Brain microvascular endothelial cell (primary cell): ENCODE results near the gene SRRT.

Source experiments
- DNase-seq: peaks from one replicate; pipeline ENCODE4 v3.0.0-alpha.2; 2020
- H3K27ac ChIP-seq: fragments of 250-450 bp; sonication (Bioruptor Pico); 2 replicates; pipeline ENCODE4 v1.5.1; 2020; ENCODE audit warnings: mild to moderate bottlenecking, moderate library complexity
- H3K27me3 ChIP-seq: fragments of 250-450 bp; sonication (Bioruptor Pico); replicated peaks from 2 replicates; pipeline ENCODE4 v1.5.1; 2020; ENCODE audit warnings: mild to moderate bottlenecking
- H3K36me3 ChIP-seq: fragments of 250-450 bp; sonication (Bioruptor Pico); replicated peaks from 2 replicates; pipeline ENCODE4 v1.5.1; 2020; ENCODE audit warnings: mild to moderate bottlenecking
- H3K4me3 ChIP-seq: 2 replicates; pipeline ENCODE4 v1.5.1; 2011; ENCODE audit warnings: low read depth, mild to moderate bottlenecking, control low read depth, low read length, moderate library complexity
- CTCF ChIP-seq: IDR thresholded peaks from 2 replicates; pipeline ENCODE4 v1.5.1; 2011; ENCODE audit warnings: low read depth, mild to moderate bottlenecking, moderate library complexity, low read length, control low read depth, inconsistent platforms; ENCODE audit errors: missing control alignments
- in situ Hi-C: cut with HindIII; loops from 2 replicates; pipeline ENCODE4 v1.10.0; 2017; ENCODE audit warnings: low sequenced_read_pairs, low pct_ligation_motif_present

SRRT gene

GRCh38 chr7:100886142-100886935, 11.4 kb downstream of the SRRT start:
- in situ Hi-C loops = no loop called here
- no peak for TF ChIP-seq CTCF
- no peaks in the 10 kb centered on the region for H3K27me3 ChIP-seq
- no peak for DNase-seq
- no peak overlapping the region for H3K4me3 ChIP-seq
- H3K27ac ChIP-seq = no peak overlapping the region
- peaks cover 72% of the 10 kb centered on the region for H3K36me3 ChIP-seq

GRCh38 chr7:100886936-100887515, 12.1 kb downstream of the SRRT start:
- no peak for DNase-seq
- H3K27me3 ChIP-seq = no peaks in the 10 kb centered on the region
- in situ Hi-C loops = no loop called here
- TF ChIP-seq CTCF = no peak
- peaks cover 65% of the 10 kb centered on the region for H3K36me3 ChIP-seq
- no peak overlapping the region for H3K27ac ChIP-seq
- H3K4me3 ChIP-seq = no peak overlapping the region

- Histone ChIP-seq H3K27ac (no peak overlapping the region), H3K27me3 (no peaks in the 10 kb centered on the region), H3K4me3 (no peak overlapping the region), H3K36me3 (peaks cover 61% of the 10 kb centered on the region)
- in situ Hi-C loops = no loop called here
- no peak for TF ChIP-seq CTCF
- no peak for DNase-seq
Measured at GRCh38 chr7:100887516-100888290, 12.8 kb downstream of the SRRT start.

- no peaks in the 10 kb centered on the region for H3K27me3 ChIP-seq
- in situ Hi-C loops = no loop called here
- H3K27ac ChIP-seq = peak overlapping the region; percentile 74
- peaks cover 54% of the 10 kb centered on the region for H3K36me3 ChIP-seq
- H3K4me3 ChIP-seq = peak overlapping the region; percentile 69
- DNase-seq = no peak
- no peak for TF ChIP-seq CTCF
Measured at GRCh38 chr7:100888291-100888987, 13.5 kb downstream of the SRRT start.

GRCh38 chr7:100888988-100889750, 14.3 kb downstream of the SRRT start, which contains the start of gene UFSP1:
UFSP1 (minus strand) TSS chr7:100889715; CDS start chr7:100889271, 444 bp downstream.
- H3K4me3 ChIP-seq = peak within 1 kb of the TSS; percentile 69
- no peak for TF ChIP-seq CTCF
- H3K36me3 ChIP-seq = peaks cover 46% of the 10 kb centered on the region
- in situ Hi-C loops = no loop called here
- DNase-seq = no peak
- H3K27me3 ChIP-seq = no peaks in the 10 kb centered on the region
- H3K27ac ChIP-seq = peak within 1 kb of the TSS; percentile 74
